DMS114 treated with DMSO at 0.1 percent for 48 hours (cell line): ENCODE results near the gene LRMDA.
"Not testable (repeated sequence)": the region's sequence is repeated elsewhere in the genome, so short reads cannot be mapped to it uniquely, and the experiment has no call there.

Experiments
- DNase-seq: peaks from one replicate; lab custom pipeline; 2025; ENCODE audit not compliant: unreplicated experiment; lab: John Stamatoyannopoulos, UW

Gene LRMDA

DNA sequence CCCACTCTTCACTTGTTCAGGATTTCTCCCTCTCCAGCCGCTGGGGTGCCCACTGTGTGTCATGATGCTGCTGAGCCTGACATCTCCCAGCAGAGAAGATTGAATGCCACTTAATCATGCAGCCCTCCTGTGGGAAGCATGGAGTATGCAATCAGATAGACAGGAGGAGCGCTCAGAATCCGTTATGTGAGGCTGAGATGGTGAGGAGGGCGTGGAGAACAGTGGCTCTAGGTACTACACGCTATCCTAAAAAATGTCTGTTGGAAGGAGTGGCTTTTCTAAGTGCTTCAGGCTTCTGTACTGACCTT, 334.3 kb downstream of the LRMDA start:
- no peak for DNase-seq

GRCh38 chr10:75766106-75766505, 334.7 kb downstream of the LRMDA start:
- no peak for DNase-seq

GRCh38 chr10:75766752-75767151, 335.3 kb downstream of the LRMDA start:
- DNase-seq: not testable (repeated sequence)

DNA sequence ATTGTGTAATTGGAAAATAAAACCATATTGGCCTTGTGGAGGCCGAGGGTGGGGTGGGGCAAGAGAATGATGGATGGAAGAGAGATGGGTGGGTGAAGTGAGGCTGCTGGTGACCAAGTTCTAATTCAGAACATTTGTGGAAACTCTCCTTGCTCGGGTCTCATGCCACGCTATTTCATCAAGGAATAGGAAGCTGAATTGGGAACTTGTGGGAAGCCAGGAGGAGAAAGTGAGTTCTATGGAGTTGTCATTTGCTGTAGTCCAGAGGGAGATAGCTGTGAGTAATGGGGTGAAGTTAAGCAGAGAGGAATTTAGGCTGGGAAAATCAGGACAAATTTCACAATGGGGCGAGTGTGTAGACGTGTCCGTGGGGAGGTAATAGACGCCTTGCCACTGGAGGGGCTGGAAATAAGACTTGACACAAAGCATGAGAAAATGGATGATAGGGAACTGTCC, 339.2 kb downstream of the LRMDA start:
- DNase-seq: no peak

DNA sequence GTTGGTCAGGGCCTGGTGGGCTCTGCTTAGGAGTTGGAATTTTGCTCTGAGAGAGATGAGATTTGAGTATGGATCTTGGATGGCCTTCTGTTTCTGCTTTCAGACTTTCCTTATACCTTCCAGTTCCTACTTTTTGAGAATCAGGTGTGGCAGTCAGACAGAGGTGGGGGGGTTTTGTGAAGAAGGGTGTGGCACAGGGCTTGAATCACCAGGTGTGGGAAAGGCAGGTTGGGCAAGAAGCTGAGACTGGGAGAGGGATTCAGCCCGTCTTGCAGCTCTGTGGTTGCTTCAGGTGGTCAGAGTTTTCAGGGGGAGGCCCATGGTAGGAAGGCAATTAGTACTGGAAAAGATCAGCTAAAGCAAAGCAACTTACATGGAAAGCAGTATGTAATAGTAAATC, 340.2 kb downstream of the LRMDA start:
- no peak for DNase-seq

DNA sequence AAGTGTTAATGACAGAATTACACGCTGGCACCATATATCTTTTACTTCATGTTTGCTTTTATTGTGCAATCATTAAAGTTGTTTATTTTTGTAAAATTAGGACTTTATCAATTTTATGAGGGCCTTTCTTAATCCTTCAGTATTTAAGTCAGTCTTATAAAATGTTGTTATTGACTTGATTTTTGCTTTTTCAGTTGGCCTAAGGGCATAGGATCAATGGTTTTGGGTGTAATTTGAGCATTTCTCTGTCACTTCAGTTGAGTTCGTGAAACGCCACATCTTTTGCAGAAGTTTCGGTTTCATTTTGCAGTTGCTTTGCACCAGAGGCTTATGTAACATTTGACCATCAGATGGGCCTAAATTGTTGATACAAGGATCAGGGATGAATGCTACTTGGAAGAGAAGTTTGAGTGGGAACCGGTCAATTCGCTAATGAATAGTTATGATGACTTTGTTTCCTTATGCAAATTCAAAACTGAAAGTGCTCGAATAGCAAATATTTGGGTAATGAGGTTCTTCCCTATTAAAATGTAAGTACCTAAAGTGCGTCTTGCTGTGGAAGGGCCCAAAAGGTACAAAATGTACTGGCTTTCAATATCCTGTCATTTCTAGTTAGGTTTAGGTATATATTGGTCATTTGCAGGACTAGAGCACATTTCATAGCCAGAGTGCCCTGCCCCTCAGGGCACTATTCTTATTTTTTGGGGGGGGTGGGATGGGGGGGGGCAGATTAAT, 340.9 kb downstream of the LRMDA start:
- no peak for DNase-seq

GRCh38 chr10:75773231-75773780, 341.9 kb downstream of the LRMDA start:
- no peak for DNase-seq

GRCh38 chr10:75773813-75774782, 342.7 kb downstream of the LRMDA start:
- DNase-seq: no peak

GRCh38 chr10:75774783-75775490, 343.5 kb downstream of the LRMDA start:
- DNase-seq: no peak

GRCh38 chr10:75776738-75777504, 345.5 kb downstream of the LRMDA start:
- DNase-seq: no peak

GRCh38 chr10:75778665-75779064, 347.2 kb downstream of the LRMDA start:
- DNase-seq: no peak

GRCh38 chr10:75779276-75779675, 347.9 kb downstream of the LRMDA start:
- DNase-seq: no peak

DNA sequence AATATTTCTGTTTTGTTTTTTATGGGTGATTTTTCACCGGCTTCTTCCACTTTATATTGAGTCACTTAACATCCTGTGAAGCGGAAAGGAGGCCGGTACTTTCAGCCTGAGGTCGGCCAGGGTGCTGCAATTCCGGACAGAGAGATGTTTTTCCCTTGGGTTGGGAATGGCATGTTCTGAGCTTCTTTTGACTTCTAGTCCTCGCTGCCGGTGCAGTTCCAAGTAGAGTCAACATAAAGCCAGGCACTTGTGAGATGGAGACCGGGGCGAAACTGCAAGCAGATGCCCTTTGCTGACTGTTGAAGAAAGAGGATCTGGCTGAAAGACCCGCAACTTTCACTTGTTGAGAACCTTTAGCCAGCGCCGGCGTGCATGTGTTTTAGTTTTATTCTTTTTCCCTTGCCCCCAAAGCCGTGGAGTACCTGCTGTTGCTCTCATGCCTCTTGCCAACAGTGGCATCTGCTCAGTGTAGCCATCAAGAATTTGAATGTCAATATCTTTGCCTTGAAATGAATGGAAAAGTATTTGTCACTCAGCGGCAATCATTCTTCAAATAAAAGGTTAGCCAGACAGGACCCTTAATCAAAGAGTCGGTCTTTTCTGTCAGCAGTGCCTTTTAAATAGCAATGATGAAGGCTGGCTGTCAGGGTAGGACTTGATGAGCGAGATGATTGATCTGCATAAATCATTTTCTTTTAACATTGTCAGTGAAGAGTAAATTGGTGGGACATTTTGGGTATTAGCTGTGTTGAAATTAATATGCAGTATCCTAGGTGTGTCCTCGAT, 351.2 kb downstream of the LRMDA start:
- DNase-seq: no peak

- no peak for DNase-seq
These were observed 357.2 kb downstream of the LRMDA start for GRCh38 chr10:75788394-75789205.

DNA sequence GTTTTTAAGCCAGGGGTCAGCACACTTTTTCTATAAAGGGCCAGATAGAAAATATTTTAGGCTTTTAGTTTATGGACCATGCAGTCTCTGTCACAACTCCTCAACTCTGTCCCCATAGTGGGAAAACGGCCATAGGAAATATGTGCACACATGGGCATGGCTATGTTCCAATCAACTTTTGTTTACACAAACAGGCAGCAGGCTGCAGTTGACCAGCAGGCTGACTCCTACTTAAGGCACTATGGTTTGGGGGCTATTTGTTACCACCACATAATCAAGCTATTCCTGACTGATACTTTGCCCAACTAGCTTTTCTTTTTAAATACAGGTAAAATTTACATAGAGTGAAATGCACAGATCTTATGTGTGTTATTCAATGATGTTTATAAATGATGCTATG, 362.4 kb downstream of the LRMDA start:
- DNase-seq: no peak

GRCh38 chr10:75801121-75801520, 369.7 kb downstream of the LRMDA start:
- no peak for DNase-seq

DNA sequence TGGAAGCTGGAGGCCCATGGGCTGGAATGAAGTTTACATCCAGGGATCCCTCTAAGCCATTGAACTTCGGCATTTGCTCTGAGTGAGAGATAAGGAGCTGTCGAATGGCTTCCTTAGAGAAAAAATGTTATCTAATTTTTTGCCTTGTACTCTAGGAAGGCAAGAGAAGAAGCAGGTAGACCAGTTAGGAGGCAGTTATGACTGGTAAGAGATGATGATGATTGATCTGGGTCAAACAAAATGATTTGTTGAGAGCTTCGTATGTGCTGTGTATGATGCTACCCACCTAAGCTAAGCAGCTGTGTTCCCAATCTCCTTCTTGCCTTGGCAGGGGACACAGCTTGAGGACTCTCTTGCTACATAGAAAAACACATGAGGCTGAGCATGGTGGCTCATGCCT, 370.2 kb downstream of the LRMDA start:
- no peak for DNase-seq

DNA sequence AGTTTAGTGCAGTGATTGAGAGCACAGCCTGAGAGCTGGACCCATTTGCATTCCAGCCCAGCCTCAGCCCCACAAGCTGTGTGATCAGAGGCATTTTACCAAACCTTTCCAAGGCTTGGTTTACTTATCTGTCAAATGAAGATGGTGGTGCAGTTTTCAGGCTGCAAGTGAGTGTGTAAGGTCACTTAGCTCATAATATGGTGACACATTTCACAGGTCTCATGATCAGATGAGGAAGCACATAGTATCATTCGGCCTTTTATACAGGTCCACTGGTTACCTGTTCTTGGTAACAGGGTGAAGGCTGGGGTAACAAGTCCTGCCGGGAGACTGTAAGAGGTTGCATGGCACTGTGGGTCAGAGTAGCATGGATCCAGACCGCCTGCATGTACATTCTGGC, 371.7 kb downstream of the LRMDA start:
- DNase-seq: no peak
